ENCODE results near the gene KDM3A. TPM values are rescaled to one million over a fixed set of nuclear protein-coding genes. Genes with fewer than 3 reads are reported as not detected.

KDM3A gene
- total and polyA plus RNA-seq, 9 of the 15 experiments (the other 6 are each of a cell fraction or from before 2014, with no cell fraction given): 7.5 to 95.4 (median 24.8) TPM

GRCh38 chr2:86396291-86396785 is 44.8 kb upstream of the KDM3A start (continued):
- TF ChIP-seq REST (IDR thresholded peaks at IDR 0.05; ENCODE audit: borderline replicate concordance): peak; percentile 75
- TF ChIP-seq REST (CRISPR knock-in tag; IDR thresholded peaks at IDR 0.05; ENCODE audit: low read depth): no peak
- peak; percentile 48; the same call in 1 of the 2 replicates for TF ChIP-seq STAG1 (CRISPR knock-in tag; IDR thresholded peaks at IDR 0.05; ENCODE audit: borderline replicate concordance)
- TF ChIP-seq PCBP2 (IDR thresholded peaks at IDR 0.05; ENCODE audit: low read depth, low read length, poor library complexity, severe bottlenecking): no peak
- peak; percentile 87 to 89 for TF ChIP-seq RAD21 (CRISPR knock-in tag; conservative IDR thresholded peaks at IDR 0.05 in 1 of 2, IDR thresholded peaks at IDR 0.05 in 1 of 2)
